Ishikawa (cell line): ENCODE results near the gene HOXB3.

Experiments
- CEBPB ChIP-seq: IDR thresholded peaks from 2 replicates; pipeline ENCODE4 v1.6.1; 2012
- CREB1 ChIP-seq: IDR thresholded peaks from 2 replicates; pipeline ENCODE4 v1.6.1; 2012; ENCODE audit warnings: low read depth
- EGR1 ChIP-seq: IDR thresholded peaks from 2 replicates; pipeline ENCODE4 v1.6.1; 2012
- EP300 ChIP-seq: IDR thresholded peaks from 2 replicates; pipeline ENCODE4 v1.6.1; 2012; ENCODE audit warnings: borderline replicate concordance
- FOXM1 ChIP-seq: IDR thresholded peaks from 2 replicates; pipeline ENCODE4 v1.6.1; 2012; ENCODE audit warnings: low read depth, borderline replicate concordance
- NFIC ChIP-seq: IDR thresholded peaks from 2 replicates; pipeline ENCODE4 v1.6.1; 2012
- RAD21 ChIP-seq: IDR thresholded peaks from 2 replicates; pipeline ENCODE4 v1.6.1; 2012; ENCODE audit warnings: low read depth
- TAF1 ChIP-seq: IDR thresholded peaks from 2 replicates; pipeline ENCODE4 v1.6.1; 2012; ENCODE audit warnings: low read depth, mild to moderate bottlenecking
- TCF12 ChIP-seq: IDR thresholded peaks from 2 replicates; pipeline ENCODE4 v1.6.1; 2012; ENCODE audit warnings: low read depth
- TEAD4 ChIP-seq: IDR thresholded peaks from 2 replicates; pipeline ENCODE4 v1.6.1; 2012
- YY1 ChIP-seq: IDR thresholded peaks from 2 replicates; pipeline ENCODE4 v1.6.1; 2012; ENCODE audit warnings: low read depth
- ZBTB7A ChIP-seq: IDR thresholded peaks from 2 replicates; pipeline ENCODE4 v1.6.1; 2012; ENCODE audit warnings: low read depth
- TF ChIP-seq, protein P1 (sequence below): IDR thresholded peaks from 2 replicates; pipeline ENCODE4 v1.6.1; 2012
- TF ChIP-seq, protein P2 (sequence below): IDR thresholded peaks from 2 replicates; pipeline ENCODE4 v1.6.1; 2012; ENCODE audit warnings: low read depth, mild to moderate bottlenecking
- TF ChIP-seq, protein P3 (sequence below): IDR thresholded peaks from 2 replicates; pipeline ENCODE4 v1.6.1; 2012

Gene HOXB3

DNA sequence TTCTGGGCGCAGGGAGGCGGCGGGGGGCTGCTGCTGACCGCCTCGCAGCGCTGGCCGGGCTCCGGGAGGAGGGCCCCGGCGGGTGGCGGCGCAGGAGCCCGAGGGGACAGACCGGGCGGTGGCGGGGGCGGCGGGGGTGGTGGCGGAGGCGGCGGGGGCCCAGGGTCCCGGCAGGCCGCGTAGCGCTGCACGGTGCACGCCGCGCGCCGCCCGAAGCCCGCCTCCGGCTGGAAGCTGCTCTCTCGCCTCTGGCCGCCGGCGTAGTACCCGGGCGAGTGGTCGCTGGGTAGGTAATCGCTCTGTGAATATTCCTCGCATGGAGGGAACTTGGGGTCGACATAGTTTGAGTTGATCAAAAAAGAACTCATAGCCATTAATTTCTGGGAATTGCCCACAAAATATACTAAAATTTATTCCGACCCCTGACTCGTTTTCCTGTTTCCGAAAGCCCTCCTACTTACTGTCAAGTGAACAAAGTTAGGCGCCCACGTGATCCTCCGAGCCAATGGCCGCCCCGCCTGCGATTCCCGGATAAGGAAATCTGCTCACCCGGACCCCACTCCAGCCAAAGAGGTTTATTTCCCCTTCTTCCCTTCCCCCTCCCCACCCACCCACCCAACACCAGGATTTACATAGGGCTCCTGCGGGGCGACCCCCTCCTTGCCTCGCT, 12.0 kb downstream of the HOXB3 start, which contains the start of gene HOXB4:
Gene HOXB4, minus strand, starts transcription at position 405 of the 670 bp plus-strand sequence. Its CDS starts 31 bp downstream, at position 374.
- TF ChIP-seq, protein P1, sequence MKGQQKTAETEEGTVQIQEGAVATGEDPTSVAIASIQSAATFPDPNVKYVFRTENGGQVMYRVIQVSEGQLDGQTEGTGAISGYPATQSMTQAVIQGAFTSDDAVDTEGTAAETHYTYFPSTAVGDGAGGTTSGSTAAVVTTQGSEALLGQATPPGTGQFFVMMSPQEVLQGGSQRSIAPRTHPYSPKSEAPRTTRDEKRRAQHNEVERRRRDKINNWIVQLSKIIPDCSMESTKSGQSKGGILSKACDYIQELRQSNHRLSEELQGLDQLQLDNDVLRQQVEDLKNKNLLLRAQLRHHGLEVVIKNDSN = peak; percentile 89
- no peak for TF ChIP-seq NFIC

DNA sequence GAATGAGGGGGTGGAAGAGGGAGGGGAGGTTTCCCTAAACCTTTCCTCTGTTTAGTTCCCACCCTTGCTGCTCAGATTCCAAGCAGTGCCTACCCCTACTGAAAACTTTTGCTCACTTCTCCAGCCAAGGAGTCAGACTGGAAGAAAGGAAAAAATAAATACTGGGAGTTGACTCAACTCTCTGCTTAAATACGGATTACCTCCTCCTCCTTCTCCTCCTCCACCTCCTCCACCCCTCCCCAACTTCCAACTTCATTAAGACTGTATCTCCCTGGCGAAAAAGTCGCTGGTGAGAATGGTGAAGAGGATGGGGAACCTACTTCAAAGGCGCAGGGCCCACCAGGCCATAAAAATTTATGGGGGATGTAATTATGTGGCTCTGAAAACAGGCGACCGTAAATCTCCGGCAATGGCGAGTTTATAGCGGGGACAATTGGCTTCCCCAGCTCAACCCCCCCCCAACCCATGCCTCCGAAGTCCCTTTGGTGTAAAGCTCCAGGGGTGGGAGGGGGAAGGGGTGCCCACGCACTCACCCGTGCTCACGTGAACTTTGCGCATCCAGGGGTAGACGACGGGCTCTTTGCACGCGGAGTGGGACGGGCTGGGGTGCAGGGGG, 12.6 kb downstream of the HOXB3 start:
- TF ChIP-seq CREB1 (no peak), TAF1 (no peak), EGR1 (peak; percentile 40; the same call in 1 of the 2 replicates), EP300 (peak; percentile 62), TCF12 (no peak), YY1 (no peak), CEBPB (no peak), NFIC (peak; percentile 39; the same call in 1 of the 2 replicates), TEAD4 (0 out of 2 replicates have a peak, but pooled peaks have one; percentile 11)
- TF ChIP-seq, protein P2, sequence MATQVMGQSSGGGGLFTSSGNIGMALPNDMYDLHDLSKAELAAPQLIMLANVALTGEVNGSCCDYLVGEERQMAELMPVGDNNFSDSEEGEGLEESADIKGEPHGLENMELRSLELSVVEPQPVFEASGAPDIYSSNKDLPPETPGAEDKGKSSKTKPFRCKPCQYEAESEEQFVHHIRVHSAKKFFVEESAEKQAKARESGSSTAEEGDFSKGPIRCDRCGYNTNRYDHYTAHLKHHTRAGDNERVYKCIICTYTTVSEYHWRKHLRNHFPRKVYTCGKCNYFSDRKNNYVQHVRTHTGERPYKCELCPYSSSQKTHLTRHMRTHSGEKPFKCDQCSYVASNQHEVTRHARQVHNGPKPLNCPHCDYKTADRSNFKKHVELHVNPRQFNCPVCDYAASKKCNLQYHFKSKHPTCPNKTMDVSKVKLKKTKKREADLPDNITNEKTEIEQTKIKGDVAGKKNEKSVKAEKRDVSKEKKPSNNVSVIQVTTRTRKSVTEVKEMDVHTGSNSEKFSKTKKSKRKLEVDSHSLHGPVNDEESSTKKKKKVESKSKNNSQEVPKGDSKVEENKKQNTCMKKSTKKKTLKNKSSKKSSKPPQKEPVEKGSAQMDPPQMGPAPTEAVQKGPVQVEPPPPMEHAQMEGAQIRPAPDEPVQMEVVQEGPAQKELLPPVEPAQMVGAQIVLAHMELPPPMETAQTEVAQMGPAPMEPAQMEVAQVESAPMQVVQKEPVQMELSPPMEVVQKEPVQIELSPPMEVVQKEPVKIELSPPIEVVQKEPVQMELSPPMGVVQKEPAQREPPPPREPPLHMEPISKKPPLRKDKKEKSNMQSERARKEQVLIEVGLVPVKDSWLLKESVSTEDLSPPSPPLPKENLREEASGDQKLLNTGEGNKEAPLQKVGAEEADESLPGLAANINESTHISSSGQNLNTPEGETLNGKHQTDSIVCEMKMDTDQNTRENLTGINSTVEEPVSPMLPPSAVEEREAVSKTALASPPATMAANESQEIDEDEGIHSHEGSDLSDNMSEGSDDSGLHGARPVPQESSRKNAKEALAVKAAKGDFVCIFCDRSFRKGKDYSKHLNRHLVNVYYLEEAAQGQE = no peak
- TF ChIP-seq, protein P1 = no peak

DNA sequence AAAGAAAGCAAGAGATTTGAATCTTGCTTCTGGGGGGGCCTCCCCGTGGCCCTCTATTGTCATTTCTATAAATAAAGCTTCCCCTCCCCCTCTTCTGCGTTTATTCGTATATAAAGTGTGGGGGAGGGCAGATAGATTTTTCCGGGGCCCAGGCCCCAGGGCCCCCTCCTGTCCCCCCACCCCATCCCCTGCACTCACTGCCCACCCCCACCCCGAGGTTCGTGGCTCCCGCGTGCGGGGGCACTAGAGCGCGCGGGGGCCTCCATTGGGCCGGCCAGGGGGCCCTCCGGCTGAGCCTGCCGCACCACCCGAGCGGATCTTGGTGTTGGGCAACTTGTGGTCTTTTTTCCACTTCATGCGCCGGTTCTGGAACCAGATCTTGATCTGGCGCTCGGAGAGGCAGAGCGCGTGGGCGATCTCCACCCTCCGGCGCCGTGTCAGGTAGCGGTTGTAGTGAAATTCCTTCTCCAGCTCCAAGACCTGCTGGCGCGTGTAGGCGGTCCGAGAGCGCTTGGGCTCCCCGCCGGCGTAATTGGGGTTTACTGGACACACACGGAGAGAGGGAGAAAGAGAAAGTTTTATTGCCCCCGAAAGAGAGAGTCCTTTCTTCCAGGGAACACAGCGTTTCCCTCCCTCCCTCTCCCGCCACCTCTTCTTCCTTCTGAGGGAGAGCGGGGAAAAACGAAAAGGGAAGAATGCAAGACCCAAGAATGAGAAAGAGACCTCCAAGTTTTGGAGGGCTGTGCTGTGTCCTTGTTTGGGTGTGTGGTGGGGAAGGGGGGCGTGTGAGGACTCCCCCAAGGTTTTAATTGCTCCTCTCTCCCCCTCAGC, 13.3 kb downstream of the HOXB3 start:
- 0 out of 2 replicates have a peak, but pooled peaks have one; percentile 15 for TF ChIP-seq NFIC
- 0 out of 2 replicates have a peak, but pooled peaks have one; percentile 68 for TF ChIP-seq EP300
- TF ChIP-seq RAD21 = no peak
- TF ChIP-seq FOXM1 = 0 out of 2 replicates have a peak, but pooled peaks have one; percentile 30
- peak; percentile 73 for TF ChIP-seq TCF12
- no peak for TF ChIP-seq TAF1
- peak; percentile 40; the same call in 1 of the 2 replicates for TF ChIP-seq TEAD4
- no peak for TF ChIP-seq CREB1
- no peak for TF ChIP-seq ZBTB7A
- TF ChIP-seq CEBPB = peak; percentile 35; the same call in 1 of the 2 replicates
- no peak for TF ChIP-seq YY1
- peak; percentile 87 for TF ChIP-seq EGR1
- TF ChIP-seq, protein P3, sequence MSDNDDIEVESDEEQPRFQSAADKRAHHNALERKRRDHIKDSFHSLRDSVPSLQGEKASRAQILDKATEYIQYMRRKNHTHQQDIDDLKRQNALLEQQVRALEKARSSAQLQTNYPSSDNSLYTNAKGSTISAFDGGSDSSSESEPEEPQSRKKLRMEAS = no peak
- TF ChIP-seq, protein P2 = no peak
- TF ChIP-seq, protein P1 = no peak

DNA sequence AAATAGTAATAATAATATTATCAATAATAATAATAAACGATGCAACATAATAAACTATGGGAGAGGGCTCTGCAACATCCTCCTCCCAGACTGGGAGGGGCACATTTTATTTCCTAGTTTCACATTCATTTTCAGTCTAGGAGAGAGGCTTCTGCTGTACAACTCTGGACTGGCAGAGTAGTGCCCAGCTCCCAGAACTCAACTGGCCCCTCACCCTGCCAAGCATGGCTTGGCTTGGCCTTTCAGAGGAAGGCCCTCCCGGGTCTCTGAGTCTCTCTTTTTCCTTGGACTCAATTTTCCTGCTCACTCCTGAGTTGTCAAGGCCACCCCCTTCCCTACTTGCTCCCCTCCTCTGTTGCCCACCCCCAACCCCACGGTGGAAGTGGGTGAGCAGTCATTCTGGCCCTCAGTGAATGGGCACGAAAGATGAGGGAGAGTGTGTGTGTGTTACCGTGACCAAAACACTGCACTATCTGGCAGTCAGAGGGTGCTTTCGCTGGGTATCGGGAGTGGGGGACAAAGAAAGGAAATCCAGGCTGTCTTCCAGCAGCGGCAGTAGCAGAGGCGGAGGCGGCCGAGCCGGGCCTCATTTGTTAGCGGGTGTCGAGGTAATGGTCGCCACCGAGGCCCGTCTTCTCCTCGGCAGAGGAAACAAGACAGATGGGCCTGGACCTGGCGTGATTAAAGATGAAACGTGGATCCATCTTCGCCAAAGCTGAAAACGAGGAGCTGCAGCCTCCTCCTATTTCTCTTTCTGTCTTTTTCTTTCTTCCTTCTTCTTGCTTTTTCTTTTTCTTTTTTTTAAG, 14.2 kb downstream of the HOXB3 start:
- no peak for TF ChIP-seq CREB1
- no peak for TF ChIP-seq YY1
- TF ChIP-seq, protein P3 = no peak
- TF ChIP-seq ZBTB7A = no peak
- TF ChIP-seq TAF1 = no peak
- TF ChIP-seq EGR1 = no peak
- no peak for TF ChIP-seq RAD21
- TF ChIP-seq TEAD4 = no peak
- TF ChIP-seq, protein P1 = no peak
- TF ChIP-seq CEBPB = no peak
- TF ChIP-seq FOXM1 = no peak
- TF ChIP-seq NFIC = no peak
- TF ChIP-seq, protein P2 = no peak
